Neuron (in vitro differentiated cells): ENCODE data around the gene ZNF780A.
"Not testable (repeated sequence)": the region's sequence is repeated elsewhere in the genome, so short reads cannot be mapped to it uniquely, and the experiment has no call there.

Experiments
- H2AFZ ChIP-seq: one replicate; pipeline ENCODE4 v1.6.1; 2013; ENCODE audit warnings: low read depth, mild to moderate bottlenecking, inconsistent platforms, low read length, moderate library complexity
- H3K27me3 ChIP-seq: one replicate; pipeline ENCODE4 v1.6.1; 2013; ENCODE audit warnings: low read length; ENCODE audit not compliant: insufficient read depth
- H3K36me3 ChIP-seq: one replicate; pipeline ENCODE4 v1.6.1; 2013; ENCODE audit warnings: low read length; ENCODE audit not compliant: insufficient read depth
- H3K4me1 ChIP-seq: one replicate; pipeline ENCODE4 v1.6.1; 2013; ENCODE audit warnings: low read length; ENCODE audit not compliant: insufficient read depth
- H3K4me3 ChIP-seq: 2 replicates; pipeline ENCODE4 v1.5.1; 2013; ENCODE audit warnings: mild to moderate bottlenecking, low read length, moderate library complexity
- H3K9me3 ChIP-seq: one replicate; pipeline ENCODE4 v1.6.1; 2013; ENCODE audit warnings: low read length

The ZNF780A gene

GRCh38 chr19:40059624-40060023 lies 31.1 kb downstream of the ZNF780A start:
- Histone ChIP-seq H3K9me3 (peaks cover 11% of the 10 kb centered on the region), H3K27me3 (no peaks in the 10 kb centered on the region), H3K4me3 (no peak overlapping the region), H2AFZ (no peak overlapping the region), H3K4me1 (peaks cover 14% of the 10 kb centered on the region), H3K36me3 (no peaks in the 10 kb centered on the region)

- Histone ChIP-seq H2AFZ (peak overlapping the region; percentile 89), H3K4me1 (peaks cover 17% of the 10 kb centered on the region), H3K9me3 (peaks cover 11% of the 10 kb centered on the region), H3K27me3 (no peaks in the 10 kb centered on the region), H3K36me3 (no peaks in the 10 kb centered on the region), H3K4me3 (peak overlapping the region; percentile 67)
These were observed 33.6 kb downstream of the ZNF780A start for GRCh38 chr19:40057166-40057565.

- H3K4me3 ChIP-seq, result peak overlapping the region; percentile 67
- no peaks in the 10 kb centered on the region for H3K36me3 ChIP-seq
- peaks cover 17% of the 10 kb centered on the region for H3K4me1 ChIP-seq
- peaks cover 13% of the 10 kb centered on the region for H3K9me3 ChIP-seq
- peak overlapping the region; percentile 89 for H2AFZ ChIP-seq
- H3K27me3 ChIP-seq, result no peaks in the 10 kb centered on the region
These were observed 34.2 kb downstream of the ZNF780A start for GRCh38 chr19:40056505-40056904.

DNA sequence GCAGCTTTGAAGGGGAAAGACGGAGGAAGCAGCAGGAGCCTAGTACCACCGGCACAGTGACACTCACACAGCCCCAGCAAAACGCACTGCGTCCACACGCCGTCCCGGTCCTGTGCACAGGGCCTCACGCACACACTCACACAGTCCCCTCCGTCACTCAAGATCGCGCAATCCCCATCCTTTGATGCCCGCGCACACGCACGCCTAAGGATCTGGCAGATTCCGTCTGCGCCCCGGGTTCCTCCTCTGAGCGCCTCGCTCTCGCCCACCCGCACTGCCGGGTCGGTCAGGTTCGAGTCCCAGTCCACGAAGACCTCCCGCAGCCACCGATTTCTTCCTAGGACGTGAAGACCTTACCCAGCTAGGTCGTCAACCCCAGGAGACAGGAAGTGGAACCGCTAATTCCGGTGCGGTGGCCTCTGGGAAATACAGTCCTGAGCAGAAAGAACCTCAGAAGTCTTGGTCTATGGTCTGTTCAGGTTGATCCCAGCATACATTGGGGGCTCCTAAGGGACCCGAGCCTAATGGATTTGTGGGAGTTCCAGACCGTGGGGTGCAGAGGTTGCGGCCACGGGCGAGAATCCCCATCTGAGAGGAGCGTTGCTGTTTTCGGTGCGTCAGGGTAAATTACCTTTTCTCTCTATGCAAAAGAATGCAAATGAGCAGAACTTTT lies 34.8 kb downstream of the ZNF780A start, which contains the start of gene ZNF780B:
TSS of gene ZNF780B (minus strand) at position 400 of the 673 bp plus-strand sequence. CDS start 5,899 bp downstream, outside the sequence.
- H3K4me3 ChIP-seq, result peak within 1 kb of the TSS; percentile 67
- peaks cover 17% of the 10 kb centered on the region for H3K4me1 ChIP-seq
- peak within 1 kb of the TSS; percentile 89 for H2AFZ ChIP-seq
- H3K9me3 ChIP-seq, result peaks cover 13% of the 10 kb centered on the region
- H3K27me3 ChIP-seq, result no peaks in the 10 kb centered on the region
- no peaks in the 10 kb centered on the region for H3K36me3 ChIP-seq

DNA sequence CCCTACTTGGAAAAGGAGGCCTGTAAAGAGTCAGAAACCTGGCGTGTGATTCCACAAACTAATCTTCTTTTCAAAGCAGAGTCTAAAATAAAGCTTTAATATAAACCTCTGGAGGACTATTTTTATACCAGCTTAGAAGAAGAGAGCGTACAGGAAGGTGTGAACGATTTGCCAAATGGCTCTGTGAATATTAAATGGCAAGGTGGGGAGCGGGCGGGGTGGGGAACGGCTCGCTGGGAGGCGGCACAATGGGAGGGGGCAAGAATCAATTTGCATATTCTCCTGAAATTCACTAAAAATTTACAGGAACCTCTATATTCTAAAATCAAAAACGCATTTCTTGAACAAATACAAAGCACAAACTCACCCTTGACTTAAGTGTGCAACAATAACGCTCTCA lies 35.7 kb downstream of the ZNF780A start:
- no peaks in the 10 kb centered on the region for H3K27me3 ChIP-seq
- peak overlapping the region; percentile 67 for H3K4me3 ChIP-seq
- H3K4me1 ChIP-seq, result peaks cover 17% of the 10 kb centered on the region
- H2AFZ ChIP-seq, result no peak overlapping the region
- H3K9me3 ChIP-seq, result peaks cover 19% of the 10 kb centered on the region
- no peaks in the 10 kb centered on the region for H3K36me3 ChIP-seq

- peak overlapping the region; percentile 67 for H3K4me3 ChIP-seq
- peaks cover 1% of the 10 kb centered on the region for H3K36me3 ChIP-seq
- peaks cover 17% of the 10 kb centered on the region for H3K4me1 ChIP-seq
- peaks cover 15% of the 10 kb centered on the region for H3K9me3 ChIP-seq
- H2AFZ ChIP-seq, result no peak overlapping the region
- no peaks in the 10 kb centered on the region for H3K27me3 ChIP-seq
These were observed 36.1 kb downstream of the ZNF780A start for GRCh38 chr19:40054632-40055031.

DNA sequence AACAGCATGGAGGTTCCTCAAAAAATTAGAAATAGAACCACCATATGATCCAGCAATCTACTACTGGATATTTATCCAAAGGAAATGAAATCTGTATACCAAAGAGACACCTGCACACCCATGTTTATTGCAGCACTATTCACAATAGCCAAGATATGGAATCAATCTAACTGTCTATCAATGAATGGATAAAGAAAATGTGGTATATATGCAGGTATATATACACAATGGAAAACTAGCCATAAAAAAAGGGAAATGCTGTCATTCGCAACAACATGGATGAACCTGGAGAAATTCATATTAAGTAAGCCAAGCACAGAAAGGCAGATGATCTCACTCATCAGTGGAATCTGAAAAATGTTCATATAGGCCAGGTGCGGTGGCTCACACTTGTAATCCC lies 37.3 kb downstream of the ZNF780A start:
- Histone ChIP-seq H3K4me3 (no peak overlapping the region), H3K36me3 (peaks cover 10% of the 10 kb centered on the region), H3K9me3 (peaks cover 18% of the 10 kb centered on the region), H3K4me1 (peaks cover 17% of the 10 kb centered on the region), H3K27me3 (no peaks in the 10 kb centered on the region), H2AFZ (no peak overlapping the region)

DNA sequence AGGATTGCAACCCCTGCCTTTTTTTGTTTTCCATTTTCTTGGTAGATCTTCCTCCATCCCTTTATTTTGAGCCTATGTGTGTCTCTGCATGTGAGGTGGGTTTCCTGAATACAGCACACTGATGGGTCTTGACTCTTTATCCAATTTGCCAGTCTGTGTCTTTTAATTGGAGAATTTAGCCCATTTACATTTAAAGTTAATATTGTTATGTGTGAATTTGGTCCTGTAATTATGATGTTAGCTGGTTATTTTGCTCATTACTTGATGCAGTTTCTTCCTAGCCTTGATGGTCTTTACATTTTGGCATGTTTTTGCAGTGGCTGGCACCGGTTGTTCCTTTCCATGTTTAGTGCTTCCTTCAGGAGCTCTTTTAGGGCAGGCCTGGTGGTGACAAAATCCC lies 49.0 kb downstream of the ZNF780A start:
- peaks cover 30% of the 10 kb centered on the region for H3K9me3 ChIP-seq
- not testable (repeated sequence) for H3K27me3 ChIP-seq, H3K4me1 ChIP-seq, H3K4me3 ChIP-seq, H2AFZ ChIP-seq
- peaks cover 26% of the 10 kb centered on the region for H3K36me3 ChIP-seq

DNA sequence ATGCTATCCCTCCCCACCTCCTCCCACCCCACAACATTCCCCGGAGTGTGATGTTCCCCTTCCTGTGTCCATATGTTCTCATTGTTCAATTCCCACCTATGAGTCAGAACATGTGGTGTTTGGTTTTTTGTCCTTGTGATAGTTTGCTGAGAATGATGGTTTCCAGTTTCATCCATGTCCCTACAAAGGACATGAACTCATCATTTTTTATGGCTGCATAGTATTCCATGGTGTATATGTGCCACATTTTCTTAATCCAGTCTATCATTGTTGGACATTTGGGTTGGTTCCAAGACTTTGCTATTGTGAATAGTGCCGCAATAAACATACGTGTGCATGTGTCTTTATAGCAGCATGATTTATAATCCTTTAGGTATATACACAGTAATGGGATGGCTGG lies 52.7 kb downstream of the ZNF780A start:
- not testable (repeated sequence) for H3K27me3 ChIP-seq, H2AFZ ChIP-seq, H3K4me3 ChIP-seq, H3K4me1 ChIP-seq
- H3K36me3 ChIP-seq, result peaks cover 38% of the 10 kb centered on the region
- H3K9me3 ChIP-seq, result peaks cover 38% of the 10 kb centered on the region

DNA sequence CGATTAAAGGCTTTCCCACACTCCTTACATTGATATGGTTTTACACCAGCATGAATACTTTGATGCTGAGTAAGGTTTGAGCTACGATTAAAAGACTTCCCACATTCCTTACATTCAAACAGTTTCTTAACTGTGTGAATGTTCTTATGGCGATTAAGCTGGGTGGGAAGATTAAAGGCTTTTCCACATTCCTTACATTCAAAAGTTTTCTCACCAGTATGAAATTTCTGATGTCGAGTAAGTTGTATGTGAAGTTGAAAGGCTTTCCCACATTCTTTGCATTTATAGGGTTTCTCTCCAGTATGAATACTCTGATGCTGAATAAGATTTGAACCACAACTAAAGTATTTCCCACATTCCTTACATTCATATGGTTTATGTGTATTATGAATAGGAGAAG lies 54.7 kb downstream of the ZNF780A start:
- peaks cover 43% of the 10 kb centered on the region for H3K36me3 ChIP-seq
- H3K27me3 ChIP-seq, result no peaks in the 10 kb centered on the region
- H3K4me1 ChIP-seq, result no peaks in the 10 kb centered on the region
- H3K4me3 ChIP-seq, result no peak overlapping the region
- no peak overlapping the region for H2AFZ ChIP-seq
- peaks cover 46% of the 10 kb centered on the region for H3K9me3 ChIP-seq

GRCh38 chr19:40033989-40034560 lies 56.7 kb downstream of the ZNF780A start:
- Histone ChIP-seq H3K4me1 (no peaks in the 10 kb centered on the region), H3K27me3 (no peaks in the 10 kb centered on the region), H2AFZ (no peak overlapping the region), H3K9me3 (peaks cover 53% of the 10 kb centered on the region), H3K4me3 (no peak overlapping the region), H3K36me3 (peaks cover 43% of the 10 kb centered on the region)

DNA sequence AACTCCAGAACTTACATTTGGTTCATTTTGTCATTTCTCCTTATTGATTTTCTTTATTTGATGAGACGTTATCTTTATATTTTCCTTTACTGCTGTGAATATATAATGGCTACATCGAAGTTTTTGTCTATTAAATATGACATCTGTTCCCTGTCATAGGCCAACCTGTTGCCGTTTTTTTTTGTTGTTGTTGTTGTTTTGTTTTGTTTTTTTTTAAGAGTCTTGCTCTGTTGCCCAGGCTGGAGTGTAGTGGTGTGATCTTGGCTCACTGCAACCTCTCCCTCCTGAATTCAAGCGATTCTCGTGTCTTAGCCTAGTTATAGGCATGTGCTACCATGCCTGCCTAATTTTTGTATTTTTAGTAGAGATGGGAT lies 64.2 kb downstream of the ZNF780A start:
- peaks cover 36% of the 10 kb centered on the region for H3K9me3 ChIP-seq
- no peak overlapping the region for H3K4me3 ChIP-seq
- H3K36me3 ChIP-seq, result peaks cover under 1% of the 10 kb centered on the region

DNA sequence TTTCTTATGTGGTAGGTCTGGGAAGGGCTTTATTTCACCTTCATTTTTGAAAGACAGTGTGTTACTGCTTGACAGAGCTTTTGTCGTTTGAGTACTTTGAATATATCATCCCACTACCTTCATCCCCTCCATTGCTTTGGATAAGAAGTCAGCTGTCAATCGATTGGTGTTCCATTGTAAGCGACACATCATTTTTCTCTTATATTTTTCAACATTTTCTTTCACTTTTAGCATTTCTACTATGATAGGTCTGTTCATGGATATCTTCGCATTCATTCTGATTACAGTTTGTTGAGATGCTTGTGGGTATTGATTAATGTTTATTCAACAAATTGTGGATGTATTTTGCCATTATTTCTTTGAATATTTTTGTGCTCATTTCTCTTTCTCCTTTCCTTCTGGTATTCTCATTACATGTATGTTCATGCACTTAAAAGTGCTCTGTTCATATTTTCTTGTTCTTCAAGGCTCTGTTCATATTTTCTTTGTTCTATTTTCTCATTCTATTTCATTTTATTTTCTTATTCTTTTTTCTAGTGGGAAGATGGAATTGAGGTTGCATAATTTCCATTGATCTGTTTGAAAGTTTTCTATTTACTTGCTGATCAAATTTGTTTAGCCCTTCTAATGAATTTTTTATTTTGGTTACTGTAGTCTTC lies 64.7 kb downstream of the ZNF780A start:
- Histone ChIP-seq H3K36me3 (no peaks in the 10 kb centered on the region), H3K4me1 (no peaks in the 10 kb centered on the region), H3K27me3 (no peaks in the 10 kb centered on the region), H3K9me3 (peaks cover 34% of the 10 kb centered on the region), H3K4me3 (no peak overlapping the region), H2AFZ (no peak overlapping the region)

More for the DNA sequence above, 64.2 kb downstream of the ZNF780A start:
- Histone ChIP-seq H3K4me1 (no peaks in the 10 kb centered on the region), H3K27me3 (no peaks in the 10 kb centered on the region), H2AFZ (no peak overlapping the region)
